Transverse colon (tissue), 4 donors: ENCODE results near the gene LAMA2. TPM values are rescaled to one million over a fixed set of nuclear protein-coding genes. Genes with fewer than 3 reads are reported as not detected.

ENCODE experiments used
- DNase-seq: peaks from one replicate; pipeline ENCODE4 v3.0.0-alpha.2; 2019
- H3K27ac ChIP-seq, 4 donors: fragments of 200-600 bp; sonication (generic); 2 replicates each; pipeline ENCODE4 v1.5.1; 2016 to 2018; ENCODE audit warnings: inconsistent platforms in 4 of 4
- H3K27me3 ChIP-seq: fragments of 200-600 bp; sonication (generic); 2 replicates; pipeline ENCODE4 v1.5.1; 2017; ENCODE audit warnings: inconsistent platforms
- H3K36me3 ChIP-seq, 4 donors: fragments of 200-600 bp; sonication (generic); 2 replicates each; pipeline ENCODE4 v1.5.1; 2017 to 2019; ENCODE audit warnings: inconsistent platforms in 4 of 4
- H3K4me1 ChIP-seq, 4 donors: fragments of 200-600 bp; sonication (generic); 2 replicates each; pipeline ENCODE4 v1.5.1; 2017 to 2020; ENCODE audit warnings: inconsistent platforms in 4 of 4
- H3K4me3 ChIP-seq, 4 donors: fragments of 200-600 bp; sonication (generic); 1 replicate in 1 of 4; 2 replicates in 3 of 4; pipeline versions ENCODE4 v1.5.1 to v1.6.1; 2017 to 2019; ENCODE audit warnings: inconsistent platforms in 4 of 4
- H3K9me3 ChIP-seq, 2 donors: fragments of 200-600 bp; sonication (generic); 2 replicates each; pipeline ENCODE4 v1.5.1; 2017 to 2019; ENCODE audit warnings: inconsistent platforms in 2 of 2
- CTCF ChIP-seq, 5 experiments: fragments of 200-600 bp in 3 of 5; fragments of 450-650 bp in 2 of 5; sonication (generic) in 3 of 5; IDR thresholded peaks; 1 replicate in 2 of 5; 2 replicates in 3 of 5; pipeline ENCODE4 v1.5.1; 2016 to 2017; ENCODE audit warnings: antibody characterized with exemption in 5 of 5, inconsistent platforms in 3 of 5, mild to moderate bottlenecking in 2 of 5, moderate library complexity in 1 of 5
- EP300 ChIP-seq: sonication (generic); formaldehyde crosslinking; IDR thresholded peaks from one replicate; pipeline ENCODE4 v1.6.1; 2017; ENCODE audit warnings: antibody characterized with exemption, low read depth
- POLR2A ChIP-seq: fragments of 450-650 bp; IDR thresholded peaks from one replicate; pipeline ENCODE4 v1.6.1; 2016; ENCODE audit warnings: antibody characterized with exemption, mild to moderate bottlenecking, moderate library complexity
- POLR2AphosphoS5 ChIP-seq, 3 donors: sonication (generic); formaldehyde crosslinking; IDR thresholded peaks; one replicate each; pipeline ENCODE4 v1.6.1; 2016; ENCODE audit warnings: antibody characterized with exemption in 3 of 3
- WGBS, 2 donors: methylation state at CpG; one replicate each; pipeline ENCODE4 v1.1.5; 2018; ENCODE audit warnings: low coverage in 1 of 2; 5-methylcytosine and 5-hydroxymethylcytosine counted together
- in situ Hi-C, 4 donors: fragments of 200-750 bp; cut with MboI; loops; one replicate each; pipeline versions ENCODE4 v1.15.0 to v1.15.1; 2017; ENCODE audit warnings: low sequenced_read_pairs in 3 of 4, low pct_ligation_motif_present in 1 of 4, low pct_unique_long_range_greater_than_20kb in 1 of 4
- intact Hi-C: fragments of 100-400 bp; cut with DNase I; formaldehyde crosslinking; loops from one replicate; pipeline ENCODE4 v1.15.1; 2023; ENCODE audit warnings: low total_unique reads
- total RNA-seq, 4 donors: library from RNA; depleted of rRNA; stranded (reverse); fragments of >200 nt; gene quantifications; one replicate each; pipeline ENCODE4 v1.1.0, GENCODE V29; 2016

The LAMA2 gene
- total RNA-seq, 4 donors from 2014 or later, result 12.3 to 43.0 (median 32.1) TPM

GRCh38 chr6:129284225-129284624 is 401.3 kb downstream of the LAMA2 start:
- H3K4me1 ChIP-seq, result no peaks in the 10 kb centered on the region
- WGBS, 2 donors, result 66 to 82% methylated on average over 2 to 3 of the region's 3 CpGs
- H3K36me3 ChIP-seq, result no peaks in the 10 kb centered on the region

GRCh38 chr6:129287231-129288177 is 404.6 kb downstream of the LAMA2 start:
- no peaks in the 10 kb centered on the region for H3K9me3 ChIP-seq
- no peak overlapping the region for H3K4me3 ChIP-seq
- TF ChIP-seq EP300, result no peak
- TF ChIP-seq POLR2AphosphoS5 (IDR thresholded peaks at IDR 0.05), result no peak
- TF ChIP-seq POLR2A, result no peak
- TF ChIP-seq CTCF (IDR thresholded peaks at IDR 0.05), result no peak
- H3K27me3 ChIP-seq, result no peaks in the 10 kb centered on the region
- in situ Hi-C loops, result no loop called here
- no peak overlapping the region for H3K27ac ChIP-seq
- intact Hi-C loops, result no loop called here
- DNase-seq, result no peak
- H3K4me1 ChIP-seq, result no peaks in the 10 kb centered on the region
- no peaks in the 10 kb centered on the region for H3K36me3 ChIP-seq
- WGBS, 2 donors, result 80 to 89% methylated on average over 4 to 7 of the region's 7 CpGs

More at GRCh38 chr6:129284225-129284624, 401.3 kb downstream of the LAMA2 start:
- intact Hi-C loops, result no loop called here
- no peak for DNase-seq
- H3K9me3 ChIP-seq, result no peaks in the 10 kb centered on the region
- H3K27me3 ChIP-seq, result no peaks in the 10 kb centered on the region
- no peak for TF ChIP-seq POLR2AphosphoS5 (IDR thresholded peaks at IDR 0.05)
- TF ChIP-seq CTCF (IDR thresholded peaks at IDR 0.05), result no peak
- no peak for TF ChIP-seq EP300
- no peak for TF ChIP-seq POLR2A
- no peak overlapping the region for H3K27ac ChIP-seq
- in situ Hi-C loops, result no loop called here
- H3K4me3 ChIP-seq, result no peak overlapping the region

- no peaks in the 10 kb centered on the region for H3K27me3 ChIP-seq
- H3K4me3 ChIP-seq, result no peak overlapping the region
- TF ChIP-seq EP300 (no peak), POLR2A (no peak), POLR2AphosphoS5 (IDR thresholded peaks at IDR 0.05) (no peak), CTCF (IDR thresholded peaks at IDR 0.05) (no peak)
- in situ Hi-C loops (no loop called here), intact Hi-C loops (no loop called here)
- H3K9me3 ChIP-seq, result no peaks in the 10 kb centered on the region
- no peak for DNase-seq
- 92 to 93% methylated on average over 1 of the region's 1 CpG for WGBS, 2 donors
- no peaks in the 10 kb centered on the region for H3K4me1 ChIP-seq
- H3K36me3 ChIP-seq, result no peaks in the 10 kb centered on the region
- H3K27ac ChIP-seq, result no peak overlapping the region
Observed at GRCh38 chr6:129289442-129289841, 406.5 kb downstream of the LAMA2 start.

GRCh38 chr6:129292836-129293235 is 409.9 kb downstream of the LAMA2 start:
- no peak overlapping the region for H3K4me3 ChIP-seq
- H3K4me1 ChIP-seq, result no peaks in the 10 kb centered on the region
- H3K36me3 ChIP-seq, result no peaks in the 10 kb centered on the region
- TF ChIP-seq POLR2A (no peak), POLR2AphosphoS5 (IDR thresholded peaks at IDR 0.05) (no peak), EP300 (no peak), CTCF (IDR thresholded peaks at IDR 0.05) (no peak)
- intact Hi-C loops, result no loop called here
- DNase-seq, result no peak
- whole genome bisulfite sequencing, 2 donors, result 89 to 93% methylated on average over 9 to 15 of the region's 15 CpGs
- no peaks in the 10 kb centered on the region for H3K9me3 ChIP-seq
- H3K27me3 ChIP-seq, result no peaks in the 10 kb centered on the region
- no peak overlapping the region for H3K27ac ChIP-seq
- in situ Hi-C loops, result no loop called here
